Cardiac muscle cell (in vitro differentiated cells and primary cell): ENCODE data around the gene EFCAB6. TPM values are rescaled to one million over a fixed set of nuclear protein-coding genes. Genes with fewer than 3 reads are reported as not detected.

Source experiments
- DNase-seq, 2 donors: peaks; one replicate each; pipeline versions ENCODE4 v3.0.0 to v3.0.0-alpha.2; 2010 to 2017; ENCODE audit warnings: low read depth in 1 of 2, low spot score in 1 of 2
- H3K27ac ChIP-seq: fragments of 200-600 bp; sonication (generic); 2 replicates; pipeline ENCODE4 v1.5.1; 2016
- H3K27me3 ChIP-seq: fragments of 200-600 bp; sonication (generic); 2 replicates; pipeline ENCODE4 v1.6.0; 2016; ENCODE audit warnings: control low read depth
- H3K36me3 ChIP-seq: fragments of 200-600 bp; sonication (generic); 2 replicates; pipeline ENCODE4 v1.5.1; 2016; ENCODE audit warnings: control low read depth
- H3K4me1 ChIP-seq: fragments of 200-600 bp; sonication (generic); 2 replicates; pipeline ENCODE4 v1.8.1; 2017; ENCODE audit warnings: low read depth, mild to moderate bottlenecking, mixed run types
- H3K4me3 ChIP-seq: fragments of 200-600 bp; sonication (generic); 2 replicates; pipeline ENCODE4 v1.5.1; 2016; ENCODE audit warnings: mild to moderate bottlenecking
- H3K9me3 ChIP-seq: fragments of 200-600 bp; sonication (generic); 2 replicates; pipeline ENCODE4 v1.5.1; 2017; ENCODE audit warnings: low read depth, mild to moderate bottlenecking, control low read depth
- CTCF ChIP-seq: IDR thresholded peaks from 2 replicates; pipeline ENCODE4 v1.5.1; 2012; ENCODE audit warnings: low read depth, mild to moderate bottlenecking, low read length
- polyA plus RNA-seq: library from polyadenylated mRNA; unstranded; fragments of >200 nt; fragmentation: Nextera tagmentation; extraction: Ambion mirVana; gene quantifications from 2 replicates; pipeline ENCODE4 v1.2.1, GENCODE V29; 2016
- total RNA-seq: library from RNA; depleted of rRNA; stranded (reverse); fragments of >200 nt; gene quantifications from 2 replicates; pipeline ENCODE4 v1.2.3, GENCODE V29; 2016

EFCAB6 gene
- total and polyA plus RNA-seq, 2 experiments from 2014 or later: 1.5 to 3.8 TPM

DNA sequence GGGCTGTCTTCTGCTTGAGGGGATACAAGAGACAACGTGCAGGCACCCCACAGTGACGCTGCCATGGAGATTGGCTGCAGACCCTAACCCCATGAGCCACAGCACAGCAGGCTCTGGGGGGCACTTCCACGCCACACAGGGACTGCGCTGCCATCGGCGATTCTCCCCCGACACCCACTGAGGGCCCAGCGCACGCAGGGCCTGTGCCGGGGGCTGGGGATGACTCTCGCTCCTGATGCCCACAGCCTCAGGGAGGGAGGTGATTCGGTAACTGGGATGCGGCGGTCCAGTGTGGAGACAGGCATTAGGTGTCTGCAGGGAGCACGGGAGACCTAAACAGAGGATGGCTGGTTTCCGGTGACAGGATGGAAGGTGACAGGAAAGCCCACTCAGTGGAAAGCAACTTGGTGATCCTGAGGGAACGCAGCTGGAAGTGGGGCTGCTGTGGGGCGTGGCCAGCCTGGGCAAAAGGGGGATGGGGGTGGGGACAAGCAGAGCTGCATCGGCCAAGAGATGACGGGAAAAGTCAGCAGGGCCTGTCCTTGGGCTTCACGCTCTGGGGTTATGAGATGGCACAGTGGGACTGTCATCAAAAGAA lies 37.7 kb downstream of the EFCAB6 start:
- H3K36me3 ChIP-seq: no peaks in the 10 kb centered on the region
- H3K27me3 ChIP-seq: no peaks in the 10 kb centered on the region
- no peak for TF ChIP-seq CTCF
- H3K4me1 ChIP-seq: no peaks in the 10 kb centered on the region
- H3K27ac ChIP-seq: no peak overlapping the region
- no peaks in the 10 kb centered on the region for H3K9me3 ChIP-seq
- DNase-seq: no peak
- H3K4me3 ChIP-seq: no peak overlapping the region

GRCh38 chr22:43772831-43773230 lies 39.3 kb downstream of the EFCAB6 start:
- Histone ChIP-seq H3K4me3 (no peak overlapping the region), H3K9me3 (no peaks in the 10 kb centered on the region), H3K4me1 (no peaks in the 10 kb centered on the region), H3K27me3 (no peaks in the 10 kb centered on the region), H3K27ac (no peak overlapping the region), H3K36me3 (no peaks in the 10 kb centered on the region)
- no peak for TF ChIP-seq CTCF
- DNase-seq: no peak

DNA sequence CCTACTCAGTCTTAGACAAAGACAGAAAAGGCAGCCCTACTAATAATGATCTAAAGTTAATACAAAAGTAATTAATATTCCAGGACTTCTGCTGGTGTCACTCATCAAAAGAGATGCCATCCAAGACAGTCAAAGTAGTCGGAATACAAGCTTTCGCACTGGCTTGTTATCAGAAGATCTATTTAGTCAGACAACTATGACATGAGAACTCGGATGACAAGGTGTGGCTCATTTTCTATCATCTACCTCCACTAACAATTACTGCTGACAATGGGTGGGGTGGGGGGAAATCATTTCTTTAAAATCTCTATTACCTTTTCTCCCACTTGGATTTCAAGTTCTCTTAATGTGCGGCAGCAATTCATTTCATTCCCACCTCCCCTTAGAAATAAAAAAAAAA lies 56.7 kb downstream of the EFCAB6 start:
- H3K27me3 ChIP-seq: no peaks in the 10 kb centered on the region
- no peak for TF ChIP-seq CTCF
- DNase-seq: no peak
- H3K36me3 ChIP-seq: no peaks in the 10 kb centered on the region
- H3K27ac ChIP-seq: no peak overlapping the region
- no peaks in the 10 kb centered on the region for H3K4me1 ChIP-seq
- H3K4me3 ChIP-seq: no peak overlapping the region
- no peaks in the 10 kb centered on the region for H3K9me3 ChIP-seq

DNA sequence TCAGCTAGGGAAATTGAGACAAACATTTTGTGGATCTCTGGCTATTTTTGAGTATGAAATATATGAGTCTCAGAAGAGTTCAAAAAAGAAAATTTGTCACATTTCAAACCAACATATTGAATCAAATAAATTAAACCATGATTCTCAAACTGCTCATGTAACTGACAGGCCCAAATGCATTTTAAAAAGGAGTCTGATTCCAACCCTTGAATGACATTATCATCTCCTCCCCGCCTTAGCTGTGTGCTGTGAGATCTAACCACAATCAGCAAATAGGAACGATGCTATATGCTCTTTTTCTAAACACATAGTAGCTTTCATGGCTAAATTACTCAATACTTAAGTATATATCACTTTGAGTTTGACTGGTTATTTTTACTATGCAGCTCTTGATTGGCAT lies 57.1 kb downstream of the EFCAB6 start:
- H3K27me3 ChIP-seq: no peaks in the 10 kb centered on the region
- no peak for TF ChIP-seq CTCF
- H3K36me3 ChIP-seq: no peaks in the 10 kb centered on the region
- DNase-seq: no peak
- H3K27ac ChIP-seq: no peak overlapping the region
- no peaks in the 10 kb centered on the region for H3K4me1 ChIP-seq
- no peak overlapping the region for H3K4me3 ChIP-seq
- H3K9me3 ChIP-seq: no peaks in the 10 kb centered on the region

DNA sequence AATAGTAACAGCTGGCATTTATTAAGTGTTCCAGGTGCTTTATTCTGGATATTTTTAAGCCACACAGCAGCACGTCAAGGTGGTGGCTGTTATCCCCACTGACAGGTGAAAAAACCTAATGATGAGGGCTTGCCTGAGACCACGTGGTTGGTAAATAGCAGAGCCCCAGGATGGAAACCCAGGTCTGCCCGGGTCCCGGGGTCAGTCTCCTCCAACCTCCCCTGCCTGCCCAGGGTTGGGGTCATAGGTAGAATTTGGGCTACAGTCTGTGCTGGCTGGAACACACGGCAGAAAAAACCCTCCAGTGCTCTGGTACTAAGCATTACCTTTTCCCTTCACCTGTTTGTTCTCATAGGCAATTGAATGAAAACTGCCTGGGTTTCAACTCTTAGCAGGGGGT lies 57.9 kb downstream of the EFCAB6 start:
- Histone ChIP-seq H3K36me3 (no peaks in the 10 kb centered on the region), H3K27ac (no peak overlapping the region), H3K4me1 (no peaks in the 10 kb centered on the region), H3K9me3 (no peaks in the 10 kb centered on the region), H3K4me3 (no peak overlapping the region), H3K27me3 (no peaks in the 10 kb centered on the region)
- DNase-seq: no peak
- TF ChIP-seq CTCF: no peak

- TF ChIP-seq CTCF: no peak
- Histone ChIP-seq H3K4me3 (no peak overlapping the region), H3K4me1 (no peaks in the 10 kb centered on the region), H3K9me3 (no peaks in the 10 kb centered on the region), H3K27me3 (no peaks in the 10 kb centered on the region), H3K27ac (no peak overlapping the region), H3K36me3 (no peaks in the 10 kb centered on the region)
- DNase-seq: no peak
These were observed 58.4 kb downstream of the EFCAB6 start for GRCh38 chr22:43753688-43754087.
